ENCODE data around the gene TAGLN. TPM values are rescaled to one million over a fixed set of nuclear protein-coding genes. Genes with fewer than 3 reads are reported as not detected.
A peak's percentile ranks its signal among the peaks of the same experiment; 100 is the strongest.

Gene TAGLN
- total RNA-seq, 1 experiment from 2014 or later, result 1.8 TPM

GRCh38 chr11:117229411-117229810 lies 30.2 kb downstream of the TAGLN start:
- no peak for DNase-seq (ENCODE audit: extremely low read depth, low read depth)

GRCh38 chr11:117229931-117230285 lies 30.7 kb downstream of the TAGLN start:
- DNase-seq (ENCODE audit: extremely low read depth, low read depth), result no peak

DNA sequence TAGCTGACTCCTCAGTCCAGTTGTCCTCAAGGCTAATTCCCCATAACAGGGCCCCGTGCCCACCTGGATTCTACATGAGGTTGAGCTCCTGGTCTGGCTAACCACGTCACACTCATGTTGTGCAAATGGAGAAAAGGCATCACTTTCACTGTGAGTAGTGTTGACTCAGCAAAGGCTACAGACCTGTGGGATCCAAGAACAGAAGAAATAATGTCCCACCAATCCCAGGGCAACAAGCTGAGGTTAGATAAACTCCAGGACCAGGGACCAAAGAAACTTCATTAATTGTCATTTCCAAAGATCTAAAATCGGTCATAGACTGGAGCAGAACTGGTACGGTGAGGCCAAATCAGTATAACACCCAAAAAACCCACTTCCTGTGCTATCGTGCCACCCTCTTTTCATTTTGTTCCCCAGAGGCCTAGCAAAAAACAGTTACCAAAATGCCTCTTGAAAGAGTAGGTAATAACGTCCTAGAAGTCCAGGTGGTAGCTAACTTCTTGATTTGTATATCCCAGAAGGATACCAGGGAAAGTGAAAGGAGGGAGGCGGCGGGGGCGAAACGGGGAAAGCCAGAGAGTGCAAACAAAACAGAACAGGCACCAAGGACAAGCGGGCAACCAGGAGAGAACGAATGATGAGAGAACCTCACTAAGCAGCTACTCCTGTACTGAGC lies 31.3 kb downstream of the TAGLN start:
- DNase-seq (ENCODE audit: extremely low read depth, low read depth), result no peak

DNA sequence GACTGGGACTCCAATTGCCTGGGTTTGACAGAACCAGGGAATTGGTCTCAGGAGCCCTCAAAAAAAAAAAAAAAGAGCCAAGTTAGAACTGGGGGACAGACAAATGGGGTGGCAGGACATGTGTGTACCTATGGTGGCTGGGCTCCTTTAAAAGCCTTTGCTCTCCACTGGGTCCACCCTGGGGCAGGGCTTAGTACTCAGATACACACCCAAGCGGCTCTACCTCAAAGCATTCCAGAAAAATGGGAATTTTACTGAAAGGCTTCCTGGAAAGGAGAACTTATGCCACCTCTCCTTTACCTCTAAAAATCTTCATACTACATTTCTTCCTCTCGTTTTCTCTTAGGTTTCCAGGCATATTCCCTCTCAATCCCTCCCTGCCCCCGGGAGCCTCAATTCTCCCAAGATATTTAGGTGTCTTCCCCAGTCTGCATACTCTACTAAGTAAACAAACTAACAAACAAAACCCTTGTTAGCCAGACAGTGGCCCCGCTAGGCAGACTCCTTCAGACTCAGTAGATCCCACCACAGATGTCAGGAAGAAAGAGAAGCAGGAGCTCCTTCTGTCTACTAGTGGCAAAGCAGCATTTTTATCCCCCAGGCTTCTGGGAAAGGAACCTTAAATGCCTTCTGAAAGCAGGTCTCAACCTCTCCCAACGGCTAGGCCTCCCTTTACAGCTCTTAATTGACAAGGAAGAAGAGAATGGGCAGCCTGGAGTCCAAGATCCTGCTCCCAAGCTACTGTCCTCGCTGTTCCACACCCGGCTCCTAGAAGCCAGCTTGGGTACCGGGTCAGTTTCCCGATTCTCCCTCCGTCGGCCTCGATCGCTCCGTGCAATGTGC lies 32.0 kb downstream of the TAGLN start:
- no peak for DNase-seq (ENCODE audit: extremely low read depth, low read depth)

DNA sequence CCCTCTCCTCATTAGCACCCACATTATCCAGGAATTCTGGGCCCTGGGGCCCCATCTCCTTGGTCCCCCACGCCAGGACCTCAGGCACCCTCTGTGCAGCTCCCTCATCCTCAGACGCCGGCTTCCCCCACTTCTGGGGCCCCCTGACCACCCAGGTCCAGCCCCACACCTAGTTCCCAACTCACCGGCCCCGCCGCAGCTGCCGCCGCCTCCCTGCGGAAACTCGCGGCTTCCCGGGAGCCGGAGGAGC lies 32.6 kb downstream of the TAGLN start, which contains the start of gene PCSK7:
Gene PCSK7, minus strand, starts transcription at position 232 of the 250 bp plus-strand sequence. CDS start 2,229 bp downstream, outside the sequence.
- DNase-seq (ENCODE audit: extremely low read depth, low read depth), result peak; percentile 28

DNA sequence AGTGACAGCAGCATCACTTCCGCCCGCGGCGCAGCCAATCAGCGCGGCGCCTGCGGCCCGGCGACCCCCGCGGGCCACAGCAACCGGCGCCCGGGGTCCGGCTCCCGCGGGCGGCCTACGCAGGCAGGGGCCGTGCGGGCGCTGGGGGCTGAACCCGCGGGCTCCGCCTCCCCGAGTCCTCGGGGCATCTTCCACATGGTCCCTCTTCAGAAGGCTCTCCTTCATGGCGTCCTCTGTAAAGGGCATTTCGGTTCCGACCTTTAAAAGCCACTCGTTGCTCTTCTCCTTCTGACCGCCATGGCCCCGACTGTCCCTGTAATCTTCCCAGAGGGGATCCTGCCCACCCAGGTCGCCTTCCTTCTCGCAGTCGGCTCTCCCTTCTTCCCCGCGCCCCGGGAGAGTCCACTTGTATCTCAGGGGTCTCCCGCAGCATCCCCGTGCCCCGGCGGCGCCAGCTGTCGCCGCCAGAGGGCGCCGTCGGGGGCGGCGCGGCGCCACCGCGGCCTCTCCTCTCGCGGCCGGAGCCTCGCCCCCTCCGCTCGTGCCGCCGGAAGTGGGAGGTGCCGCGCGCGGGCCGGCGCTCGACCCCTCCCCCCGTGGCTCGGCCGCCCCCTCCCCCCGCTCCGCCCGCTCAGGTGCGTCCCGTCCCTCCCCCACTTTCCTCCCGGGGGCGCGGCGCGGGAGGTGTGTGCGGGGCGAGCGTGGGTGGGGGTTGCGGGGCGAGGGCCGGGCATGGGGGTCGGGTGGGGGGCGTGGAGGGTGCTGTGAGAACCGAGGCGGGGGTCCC lies 33.1 kb downstream of the TAGLN start, which contains the start of gene RNF214:
Gene RNF214, plus strand, starts transcription at position 580 of the 787 bp plus-strand sequence. CDS start 1,602 bp downstream, outside the sequence.
- DNase-seq (ENCODE audit: extremely low read depth, low read depth), result peak; percentile 58

DNA sequence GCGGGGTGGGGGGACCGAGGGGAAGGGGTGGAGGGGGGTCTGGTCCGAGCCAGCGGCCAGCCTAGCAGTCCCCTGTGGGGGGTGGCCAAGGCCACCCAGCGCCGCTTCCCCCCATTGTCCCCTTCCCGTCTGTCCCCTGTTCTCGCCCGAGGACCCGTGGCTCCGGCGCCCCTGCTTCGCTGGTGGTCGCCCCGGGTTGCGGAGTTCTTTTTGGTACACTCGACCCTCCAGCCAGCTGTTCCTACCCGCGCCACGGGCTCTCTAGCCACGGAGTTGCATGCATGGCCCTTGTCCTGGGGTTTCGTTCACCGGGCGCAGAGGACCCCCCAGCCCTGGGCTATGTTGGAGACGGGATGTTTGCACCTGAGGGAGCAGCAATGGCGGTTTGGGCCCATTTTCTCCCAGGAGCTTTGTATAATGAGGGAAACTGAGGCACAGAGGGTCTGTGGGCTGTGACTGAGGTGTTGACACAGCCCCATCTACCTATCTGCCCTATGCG lies 33.8 kb downstream of the TAGLN start:
- DNase-seq (ENCODE audit: extremely low read depth, low read depth), result no peak

- no peak for DNase-seq (ENCODE audit: extremely low read depth, low read depth)
Observed at GRCh38 chr11:117238221-117238620, 39.1 kb downstream of the TAGLN start.

DNA sequence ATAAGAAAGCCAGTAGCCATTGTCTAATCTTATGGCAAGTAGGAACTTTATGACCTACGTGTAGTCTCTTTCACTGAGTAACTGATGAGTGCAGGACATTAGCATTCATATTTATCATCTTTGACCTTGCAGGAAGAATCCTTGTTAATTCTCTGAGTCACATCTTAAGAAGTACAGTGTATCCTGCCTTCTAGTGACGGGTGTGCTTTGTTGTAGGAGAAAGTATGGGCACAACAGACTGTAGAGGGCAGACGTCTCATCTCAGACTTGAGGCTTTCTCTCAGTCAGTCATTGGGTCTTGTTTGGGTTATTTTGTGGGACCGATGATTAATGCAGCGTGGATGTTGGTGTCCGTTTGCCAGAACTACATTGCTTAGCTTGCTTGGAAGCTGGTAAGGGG lies 40.1 kb downstream of the TAGLN start:
- no peak for DNase-seq (ENCODE audit: extremely low read depth, low read depth)

- DNase-seq (ENCODE audit: extremely low read depth, low read depth), result no peak
Observed at GRCh38 chr11:117248341-117248740, 49.2 kb downstream of the TAGLN start.

DNA sequence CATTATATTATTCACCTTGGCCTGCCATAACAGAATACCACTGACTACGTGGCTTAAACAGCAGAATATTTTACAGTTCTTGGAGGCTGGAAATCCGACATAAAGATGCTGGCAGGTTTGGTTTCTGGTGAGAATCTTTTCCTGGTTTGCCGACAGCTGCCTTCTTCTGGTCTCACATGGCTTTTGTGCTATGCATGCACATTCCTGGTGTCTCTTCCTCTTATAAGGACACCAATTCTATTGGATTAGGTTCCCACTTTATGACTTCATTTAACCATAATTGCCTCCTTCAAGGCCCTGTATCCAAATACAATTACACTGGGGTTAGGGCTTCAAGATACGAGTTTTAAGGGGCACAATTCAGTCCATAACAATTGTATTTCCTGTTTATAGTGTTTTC lies 50.4 kb downstream of the TAGLN start:
- DNase-seq (ENCODE audit: extremely low read depth, low read depth), result no peak

DNA sequence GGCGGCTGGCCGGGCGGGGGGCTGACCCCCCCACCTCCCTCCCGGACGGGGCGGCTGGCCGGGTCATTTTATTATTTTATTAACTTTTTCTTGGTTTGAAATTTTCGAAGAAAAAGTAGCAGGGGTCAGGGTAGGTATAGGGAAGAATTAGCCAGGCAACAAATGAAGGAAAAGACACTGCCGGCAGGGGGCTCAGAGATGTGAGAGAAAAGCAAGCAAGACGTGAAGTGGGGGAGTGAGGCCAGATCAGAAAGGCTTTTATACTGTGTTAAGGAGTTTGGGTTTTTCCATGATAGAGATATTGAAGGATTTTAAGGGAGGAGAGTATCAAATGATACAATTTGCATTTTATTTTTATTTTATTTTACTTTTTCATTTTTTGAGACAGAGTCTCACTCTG lies 52.3 kb downstream of the TAGLN start:
- no peak for DNase-seq (ENCODE audit: extremely low read depth, low read depth)

- no peak for DNase-seq (ENCODE audit: extremely low read depth, low read depth)
Observed at GRCh38 chr11:117255966-117256365, 56.8 kb downstream of the TAGLN start.

DNA sequence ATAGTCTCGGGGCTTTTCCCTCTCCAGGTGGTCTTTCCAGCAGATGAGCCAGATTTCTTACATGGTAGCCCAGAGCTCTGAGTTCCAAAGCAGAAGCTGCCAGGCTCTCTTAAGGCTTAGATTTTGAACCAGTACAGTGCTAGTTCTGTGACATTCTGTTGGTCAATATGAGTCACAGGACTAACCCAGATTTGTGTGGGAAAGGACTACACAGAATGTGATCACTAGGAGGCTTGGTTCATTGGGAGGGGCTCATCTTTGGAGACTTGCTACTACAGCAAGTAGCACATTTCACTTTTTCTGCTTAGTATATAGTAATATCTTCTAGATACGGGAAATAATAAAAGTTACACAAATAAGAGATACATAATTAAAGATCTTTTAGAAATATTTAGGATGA lies 57.4 kb downstream of the TAGLN start:
- no peak for DNase-seq (ENCODE audit: extremely low read depth, low read depth)

Other genes starting within 250 kb of the TAGLN start
- 7.0 and 7.6 TPM in 2 replicates for gene SIK3, start 100.9 kb upstream of the TAGLN start, total RNA-seq (2014; rRNA removed; shearing (Covaris generic))
- 87.8 and 97.4 TPM in 2 replicates for gene PAFAH1B2, start 55.1 kb upstream of the TAGLN start, total RNA-seq (2014; rRNA removed; shearing (Covaris generic))
- gene SIDT2, start 20.6 kb upstream of the TAGLN start, total RNA-seq (2014; rRNA removed; shearing (Covaris generic)), result 10.2 and 10.7 TPM in 2 replicates
- gene PCSK7, start 32.7 kb downstream of the TAGLN start, total RNA-seq (2014; rRNA removed; shearing (Covaris generic)), result 8.4 and 9.6 TPM in 2 replicates
- 10.9 and 12.3 TPM in 2 replicates for gene RNF214, start 33.3 kb downstream of the TAGLN start, total RNA-seq (2014; rRNA removed; shearing (Covaris generic))
- gene BACE1-AS, start 92.0 kb downstream of the TAGLN start, total RNA-seq (2014; rRNA removed; shearing (Covaris generic)), result 4.8 and 5.3 TPM in 2 replicates
- gene BACE1, start 116.9 kb downstream of the TAGLN start, total RNA-seq (2014; rRNA removed; shearing (Covaris generic)), result 6.0 and 6.6 TPM in 2 replicates
- gene CEP164, start 128.5 kb downstream of the TAGLN start, total RNA-seq (2014; rRNA removed; shearing (Covaris generic)), result 22.4 and 30.3 TPM in 2 replicates

All from NCI-H460 (cell line).